Measurements from ENCODE around the gene CPT1C. TPM values are rescaled to one million over a fixed set of nuclear protein-coding genes. Genes with fewer than 3 reads are reported as not detected.

CPT1C gene
- total and polyA plus RNA-seq, 10 donors, result 5.2 to 17.0 (median 15.5) TPM

DNA sequence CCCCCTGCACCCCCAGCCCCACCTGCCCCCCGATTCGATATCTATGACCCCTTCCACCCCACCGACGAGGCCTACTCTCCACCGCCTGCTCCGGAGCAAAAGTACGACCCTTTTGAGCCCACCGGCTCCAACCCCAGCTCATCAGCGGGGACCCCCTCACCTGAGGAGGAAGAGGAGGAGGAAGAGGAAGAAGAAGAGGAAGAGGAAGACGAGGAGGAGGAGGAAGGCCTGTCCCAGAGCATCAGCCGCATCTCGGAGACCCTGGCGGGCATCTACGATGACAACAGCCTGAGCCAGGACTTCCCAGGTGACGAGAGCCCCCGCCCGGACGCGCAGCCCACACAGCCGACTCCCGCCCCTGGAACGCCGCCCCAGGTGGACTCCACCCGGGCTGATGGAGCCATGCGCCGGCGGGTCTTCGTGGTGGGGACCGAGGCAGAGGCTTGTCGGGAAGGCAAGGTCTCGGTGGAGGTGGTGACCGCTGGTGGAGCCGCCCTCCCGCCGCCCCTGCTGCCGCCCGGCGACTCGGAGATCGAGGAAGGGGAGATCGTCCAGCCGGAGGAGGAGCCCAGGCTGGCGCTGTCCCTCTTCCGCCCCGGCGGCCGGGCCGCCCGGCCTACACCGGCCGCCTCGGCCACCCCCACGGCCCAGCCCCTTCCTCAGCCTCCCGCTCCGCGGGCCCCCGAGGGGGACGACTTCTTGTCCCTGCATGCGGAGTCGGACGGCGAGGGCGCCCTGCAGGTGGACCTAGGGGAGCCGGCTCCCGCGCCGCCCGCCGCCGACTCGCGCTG, 39.7 kb upstream of the CPT1C start:
- H3K36me3 ChIP-seq, result peaks cover 0 to 100% (median 82%) of the 10 kb centered on the region in 6 donors
- 87 to 96% (median 94%) methylated on average over 44 to 72 of the region's 72 CpGs for WGBS, 5 donors
- no peak for DNase-seq
- peaks cover 0 to 48% (median 6%) of the 10 kb centered on the region in 6 donors for H3K4me1 ChIP-seq
- H3K9me3 ChIP-seq, result no peaks in the 10 kb centered on the region
- H3K27ac ChIP-seq, result peak overlapping the region in 4 of 8 donors; percentile 57 to 79 (median 71)
- H3K27me3 ChIP-seq (replicated peaks in 1 of 7), result no peaks in the 10 kb centered on the region
- no peak overlapping the region for H3K4me3 ChIP-seq
- TF ChIP-seq POLR2A (IDR thresholded peaks at IDR 0.05), result no peak
- peak in 2 of 3 donors; percentile 4 to 53 for TF ChIP-seq POLR2AphosphoS5 (IDR thresholded peaks at IDR 0.05)
- TF ChIP-seq, protein P1, sequence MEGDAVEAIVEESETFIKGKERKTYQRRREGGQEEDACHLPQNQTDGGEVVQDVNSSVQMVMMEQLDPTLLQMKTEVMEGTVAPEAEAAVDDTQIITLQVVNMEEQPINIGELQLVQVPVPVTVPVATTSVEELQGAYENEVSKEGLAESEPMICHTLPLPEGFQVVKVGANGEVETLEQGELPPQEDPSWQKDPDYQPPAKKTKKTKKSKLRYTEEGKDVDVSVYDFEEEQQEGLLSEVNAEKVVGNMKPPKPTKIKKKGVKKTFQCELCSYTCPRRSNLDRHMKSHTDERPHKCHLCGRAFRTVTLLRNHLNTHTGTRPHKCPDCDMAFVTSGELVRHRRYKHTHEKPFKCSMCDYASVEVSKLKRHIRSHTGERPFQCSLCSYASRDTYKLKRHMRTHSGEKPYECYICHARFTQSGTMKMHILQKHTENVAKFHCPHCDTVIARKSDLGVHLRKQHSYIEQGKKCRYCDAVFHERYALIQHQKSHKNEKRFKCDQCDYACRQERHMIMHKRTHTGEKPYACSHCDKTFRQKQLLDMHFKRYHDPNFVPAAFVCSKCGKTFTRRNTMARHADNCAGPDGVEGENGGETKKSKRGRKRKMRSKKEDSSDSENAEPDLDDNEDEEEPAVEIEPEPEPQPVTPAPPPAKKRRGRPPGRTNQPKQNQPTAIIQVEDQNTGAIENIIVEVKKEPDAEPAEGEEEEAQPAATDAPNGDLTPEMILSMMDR (IDR thresholded peaks at IDR 0.05 in 8 of 11, conservative IDR thresholded peaks at IDR 0.05 in 3 of 11), result no peak
- intact Hi-C loops (cut with DNase I; ENCODE audit: low total_unique reads), result no loop called here

DNA sequence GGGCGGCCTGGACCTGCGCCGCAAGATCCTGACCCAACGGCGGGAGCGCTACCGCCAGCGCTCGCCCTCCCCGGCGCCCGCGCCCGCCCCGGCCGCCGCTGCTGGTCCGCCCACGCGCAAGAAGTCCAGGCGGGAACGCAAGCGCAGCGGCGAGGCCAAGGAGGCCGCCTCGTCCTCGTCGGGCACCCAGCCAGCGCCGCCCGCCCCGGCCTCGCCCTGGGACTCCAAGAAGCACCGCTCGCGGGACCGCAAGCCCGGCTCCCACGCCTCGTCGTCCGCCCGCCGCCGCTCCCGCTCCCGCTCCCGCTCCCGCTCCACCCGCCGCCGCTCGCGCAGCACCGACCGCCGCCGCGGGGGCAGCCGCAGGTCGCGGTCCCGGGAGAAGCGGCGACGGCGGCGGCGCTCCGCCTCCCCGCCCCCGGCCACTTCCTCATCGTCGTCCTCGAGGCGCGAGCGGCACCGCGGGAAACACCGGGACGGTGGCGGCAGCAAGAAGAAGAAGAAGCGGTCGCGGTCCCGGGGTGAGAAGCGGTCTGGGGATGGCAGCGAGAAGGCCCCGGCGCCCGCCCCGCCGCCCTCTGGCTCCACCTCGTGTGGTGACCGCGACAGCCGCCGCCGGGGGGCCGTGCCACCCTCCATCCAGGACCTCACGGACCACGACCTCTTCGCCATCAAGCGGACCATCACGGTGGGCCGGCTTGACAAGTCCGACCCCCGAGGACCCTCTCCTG, 38.9 kb upstream of the CPT1C start:
- Histone ChIP-seq H3K9me3 (no peaks in the 10 kb centered on the region), H3K27me3 (replicated peaks in 1 of 7) (no peaks in the 10 kb centered on the region), H3K4me3 (no peak overlapping the region), H3K4me1 (peaks cover 0 to 50% (median 8%) of the 10 kb centered on the region in 6 donors), H3K36me3 (peaks cover 0 to 100% (median 82%) of the 10 kb centered on the region in 6 donors), H3K27ac (peak overlapping the region in 1 of 8 donors; percentile 74)
- DNase-seq, result no peak
- WGBS, 5 donors, result 96 to 99% (median 96%) methylated on average over 56 to 110 of the region's 110 CpGs
- intact Hi-C loops (cut with DNase I; ENCODE audit: low total_unique reads), result no loop called here
- TF ChIP-seq POLR2AphosphoS5 (IDR thresholded peaks at IDR 0.05), result no peak
- no peak for TF ChIP-seq POLR2A (IDR thresholded peaks at IDR 0.05)
- TF ChIP-seq, protein P1 (IDR thresholded peaks at IDR 0.05 in 8 of 11, conservative IDR thresholded peaks at IDR 0.05 in 3 of 11), result no peak

DNA sequence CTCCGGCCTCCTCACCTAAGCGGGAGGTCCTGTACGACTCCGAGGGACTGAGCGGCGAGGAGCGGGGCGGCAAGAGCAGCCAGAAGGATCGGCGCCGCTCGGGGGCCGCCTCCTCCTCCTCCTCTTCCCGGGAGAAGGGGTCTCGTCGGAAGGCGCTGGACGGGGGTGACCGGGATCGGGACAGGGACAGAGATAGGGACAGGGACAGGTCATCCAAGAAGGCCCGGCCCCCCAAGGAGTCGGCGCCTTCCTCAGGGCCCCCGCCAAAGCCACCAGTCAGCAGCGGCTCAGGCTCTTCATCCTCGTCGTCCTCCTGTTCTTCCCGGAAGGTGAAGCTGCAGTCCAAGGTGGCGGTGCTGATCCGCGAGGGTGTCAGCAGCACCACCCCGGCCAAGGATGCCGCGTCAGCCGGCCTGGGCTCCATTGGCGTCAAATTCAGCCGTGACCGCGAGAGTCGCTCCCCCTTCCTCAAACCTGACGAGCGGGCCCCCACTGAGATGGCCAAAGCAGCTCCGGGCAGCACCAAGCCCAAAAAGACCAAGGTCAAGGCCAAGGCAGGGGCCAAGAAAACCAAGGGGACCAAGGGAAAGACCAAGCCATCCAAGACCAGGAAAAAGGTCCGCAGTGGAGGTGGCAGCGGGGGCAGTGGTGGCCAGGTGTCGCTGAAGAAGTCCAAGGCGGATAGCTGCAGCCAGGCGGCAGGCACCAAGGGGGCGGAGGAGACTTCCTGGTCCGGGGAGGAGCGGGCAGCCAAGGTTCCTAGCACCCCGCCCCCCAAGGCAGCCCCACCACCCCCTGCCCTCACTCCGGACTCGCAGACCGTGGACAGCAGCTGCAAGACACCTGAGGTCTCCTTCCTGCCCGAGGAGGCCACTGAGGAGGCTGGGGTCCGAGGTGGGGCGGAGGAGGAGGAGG, 38.1 kb upstream of the CPT1C start:
- H3K4me1 ChIP-seq, result peaks cover 0 to 42% (median 8%) of the 10 kb centered on the region in 6 donors
- H3K9me3 ChIP-seq, result no peaks in the 10 kb centered on the region
- H3K27me3 ChIP-seq (replicated peaks in 1 of 7), result no peaks in the 10 kb centered on the region
- 92 to 96% (median 93%) methylated on average over 53 to 58 of the region's 58 CpGs for WGBS, 5 donors
- H3K4me3 ChIP-seq, result no peak overlapping the region
- H3K27ac ChIP-seq, result peak overlapping the region in 3 of 8 donors; percentile 7 to 39 (median 31)
- peak; percentile 66 for DNase-seq
- intact Hi-C loops (cut with DNase I; ENCODE audit: low total_unique reads), result no loop called here
- peaks cover 0 to 100% (median 83%) of the 10 kb centered on the region in 6 donors for H3K36me3 ChIP-seq
- peak in 2 of 3 donors; percentile 13 to 47 for TF ChIP-seq POLR2AphosphoS5 (IDR thresholded peaks at IDR 0.05)
- TF ChIP-seq POLR2A (IDR thresholded peaks at IDR 0.05), result no peak

DNA sequence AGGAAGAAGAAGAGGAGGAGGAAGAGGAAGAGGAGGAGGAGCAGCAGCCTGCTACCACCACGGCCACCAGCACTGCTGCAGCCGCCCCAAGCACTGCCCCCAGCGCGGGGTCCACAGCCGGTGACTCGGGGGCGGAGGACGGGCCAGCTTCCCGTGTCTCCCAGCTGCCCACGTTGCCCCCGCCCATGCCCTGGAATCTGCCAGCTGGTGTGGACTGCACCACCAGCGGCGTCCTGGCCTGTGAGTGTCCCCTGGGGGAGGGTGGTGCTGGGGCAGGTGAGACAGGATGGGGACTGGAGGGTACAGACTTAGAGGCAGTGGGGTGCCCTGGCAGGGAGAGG, 37.5 kb upstream of the CPT1C start:
- H3K4me1 ChIP-seq, result peaks cover 0 to 42% (median 8%) of the 10 kb centered on the region in 6 donors
- H3K27ac ChIP-seq, result peak overlapping the region in 3 of 8 donors; percentile 7 to 39 (median 31)
- H3K4me3 ChIP-seq, result no peak overlapping the region
- TF ChIP-seq, protein P1 (IDR thresholded peaks at IDR 0.05 in 8 of 11, conservative IDR thresholded peaks at IDR 0.05 in 3 of 11), result no peak
- TF ChIP-seq POLR2AphosphoS5 (IDR thresholded peaks at IDR 0.05), result peak in 1 of 3 donors; percentile 52
- DNase-seq, result peak; percentile 67
- peaks cover 0 to 100% (median 86%) of the 10 kb centered on the region in 6 donors for H3K36me3 ChIP-seq
- no peaks in the 10 kb centered on the region for H3K27me3 ChIP-seq (replicated peaks in 1 of 7)
- intact Hi-C loops (cut with DNase I; ENCODE audit: low total_unique reads), result no loop called here
- 86 to 92% (median 88%) methylated on average over 10 to 13 of the region's 13 CpGs for WGBS, 5 donors
- H3K9me3 ChIP-seq, result no peaks in the 10 kb centered on the region

Data from spleen (tissue), 11 donors.